Heart left ventricle (tissue), 16 donors: ENCODE results near the gene TMEM179. TPM values are rescaled to one million over a fixed set of nuclear protein-coding genes. Genes with fewer than 3 reads are reported as not detected.
"Not testable (repeated sequence)": the region's sequence is repeated elsewhere in the genome, so short reads cannot be mapped to it uniquely, and the experiment has no call there.

ENCODE experiments used
- ATAC-seq, 4 donors: fragments of 200-7000 bp; cut with Tn5 transposase; one replicate each; pipeline ENCODE4 v1.9.1; 2020 to 2022; ENCODE audit warnings: moderate library complexity in 4 of 4, mild to moderate bottlenecking in 3 of 4, moderate number of reproducible peaks in 1 of 4
- DNase-seq, 5 donors: peaks; one replicate each; pipeline ENCODE4 v3.0.0-alpha.2; 2020
- H3K27ac ChIP-seq, 12 donors: fragments of 200-600 bp; sonication (generic) in 4 of 12; one replicate each; pipeline versions ENCODE4 v1.5.0 to v1.8.0; 2016 to 2022; ENCODE audit warnings: mild to moderate bottlenecking in 2 of 12
- H3K27me3 ChIP-seq, 9 donors: fragments of 200-600 bp; sonication (generic) in 2 of 9; one replicate each; pipeline versions ENCODE4 v1.5.1 to v1.8.0; 2016 to 2022; ENCODE audit warnings: mild to moderate bottlenecking in 3 of 9
- H3K36me3 ChIP-seq, 9 donors: fragments of 200-600 bp; sonication (generic) in 2 of 9; one replicate each; pipeline versions ENCODE4 v1.5.0 to v1.8.0; 2018 to 2022; ENCODE audit warnings: mild to moderate bottlenecking in 2 of 9
- H3K4me1 ChIP-seq, 12 donors: fragments of 200-600 bp; sonication (generic) in 4 of 12; one replicate each; pipeline versions ENCODE4 v1.5.0 to v1.8.0; 2016 to 2022; ENCODE audit warnings: mild to moderate bottlenecking in 3 of 12
- H3K4me3 ChIP-seq, 12 donors: fragments of 200-600 bp; sonication (generic) in 4 of 12; one replicate each; pipeline versions ENCODE4 v1.5.0 to v1.8.0; 2017 to 2022; ENCODE audit warnings: mild to moderate bottlenecking in 9 of 12, moderate library complexity in 4 of 12
- H3K9me3 ChIP-seq, 12 donors: fragments of 200-600 bp; sonication (generic) in 4 of 12; one replicate each; pipeline versions ENCODE4 v1.5.0 to v1.8.0; 2016 to 2022; ENCODE audit warnings: mild to moderate bottlenecking in 1 of 12
- CTCF ChIP-seq, 12 donors: fragments of 200-600 bp; sonication (generic) in 4 of 12; IDR thresholded peaks; one replicate each; pipeline versions ENCODE4 v1.5.0 to v1.8.0; 2018 to 2022; ENCODE audit warnings: antibody characterized with exemption in 12 of 12, mild to moderate bottlenecking in 5 of 12
- POLR2A ChIP-seq, 2 donors: fragments of 450-650 bp; IDR thresholded peaks; one replicate each; pipeline ENCODE4 v1.6.1; 2017; ENCODE audit warnings: antibody characterized with exemption in 2 of 2, mild to moderate bottlenecking in 2 of 2, moderate library complexity in 2 of 2
- WGBS, 4 donors: extraction: QIAGEN DNeasy Blood & Tissue Kit in 2 of 4; methylation state at CpG; one replicate each; pipeline versions ENCODE4 v1.1.5 to v1.1.7; 2013 to 2018; 5-methylcytosine and 5-hydroxymethylcytosine counted together
- intact Hi-C, 10 donors: fragments of 100-400 bp; cut with DNase I; formaldehyde crosslinking; loops; one replicate each; pipeline versions ENCODE4 v1.11.1 to v1.14.2; 2022
- long read RNA-seq, 3 donors: library from polyadenylated mRNA; unstranded; transcript quantifications; one replicate each; pipeline ENCODE4 v2.0.0, GENCODE V29; 2020 to 2021
- polyA plus RNA-seq, 2 donors: library from polyadenylated mRNA; stranded (reverse); fragments of 200-250 nt; gene quantifications; one replicate each; pipeline ENCODE4 v1.2.3, GENCODE V29; 2013
- total RNA-seq, 9 donors: library from RNA; depleted of rRNA in 2 of 9; stranded (reverse); fragments of >200 nt in 2 of 9; fragmentation: NEBNext Ultra II Directional in 3 of 9; extraction: Animal tissue kit (Norgen Biotek cat#: 25700) in 3 of 9; gene quantifications; one replicate each; pipeline versions ENCODE4 v1.1.0 to v1.2.4, GENCODE V29; 2016 to 2023
- donor health status: ischemic (EF 13 %, LVEDD 7.1; RV severe dilation, severe dysfunction).
- donor health status: healthy with polysubstance abuse.
- donor health status: DM: no; HTN: yes; CAD: no.
- donor health status: DM: no; HTN: no; CAD: no.
- donor health status: ischemic (EF 25% LVEDD 6.9; RV normal size, moderate dysfunction).
- donor health status: ischemic (EF 25% LVEDD 5.7; RV mildly dilated, moderate dysfunction).
- donor health status: healthy.
- donor health status: DM: yes; HTN: yes; CAD: no.
- donor health status: ischemic (EF 35%, LVEDD 5.7; RV mildly dilated, moderate dysfunction).
- donor health status: nonischemic (EF 11% LVEDD 7.7; RV severe dilation, severe dysfunction).
- donor health status: DM: yes; HTN: yes; CAD: no.
- donor health status: PGD.
- donor health status: ischemic (EF 29% LVEDD 5.4; RV normal size, mild dysfunction).
- donor health status: nonischemic (EF 23%, LVEDD 6.1; RV moderate dilation, normal function).

The TMEM179 gene
- total RNA-seq: 1 to 10 TPM in 1 of 9 donors, under 1 TPM in 4, not detected in 4; 0.25 to 1.1 (median 0.40) TPM
- polyA plus RNA-seq: under 1 TPM; 0.15 to 0.61 TPM
- long read RNA-seq, donor 1, partial matches to known transcripts: 0 of 1 reads
- long read RNA-seq, donor 1, other reads (novel, unspliced or antisense): 0 of 1 reads
- long read RNA-seq, donor 2, partial matches to known transcripts: 0 of 3 reads
- long read RNA-seq, donor 2, other reads (novel, unspliced or antisense): 0 of 3 reads
- long read RNA-seq, donor 3: 0 reads

GRCh38 chr14:104604458-104605449 is at the start of gene TMEM179:
Gene TMEM179 (minus strand): TSS chr14:104604772. CDS start chr14:104604741, 31 bp downstream.
- Histone ChIP-seq H3K9me3 (no peaks in the 10 kb centered on the region), H3K27me3 (peaks cover 0 to 65% (median 14%) of the 10 kb centered on the region in 9 donors), H3K27ac (no peak within 1 kb of the TSS), H3K4me3 (peak within 1 kb of the TSS in 8 of 12 donors; percentile 13 to 35 (median 24)), H3K4me1 (peaks cover 0 to 11% (median 0%) of the 10 kb centered on the region in 12 donors), H3K36me3 (no peaks in the 10 kb centered on the region)
- 5 to 13% (median 9%) methylated on average over 55 to 91 of the region's 91 CpGs for WGBS, 4 donors
- ATAC-seq (peak in 3 of 4 donors; percentile 67 to 84 (median 73)), DNase-seq (peak in 2 of 5 donors; percentile 26 to 56)
- TF ChIP-seq POLR2A (IDR thresholded peaks at IDR 0.05): no peak
- no peak for TF ChIP-seq CTCF (IDR thresholded peaks at IDR 0.05)
- intact Hi-C loops: no loop called here

- Histone ChIP-seq H3K27me3 (peaks cover 0 to 2% (median 0%) of the 10 kb centered on the region in 9 donors), H3K9me3 (peaks cover 0 to 7% (median 0%) of the 10 kb centered on the region in 12 donors), H3K4me1 (peaks cover 0 to 22% (median 15%) of the 10 kb centered on the region in 12 donors), H3K4me3 (no peak overlapping the region), H3K36me3 (no peaks in the 10 kb centered on the region), H3K27ac (no peak overlapping the region)
- intact Hi-C loops: loop anchor here in 2 of 10 donors (2.0 to 5.0 kb wide), 2 partner anchors 38 to 41 kb away; no protein-coding TSS in a partner anchor
- TF ChIP-seq POLR2A (IDR thresholded peaks at IDR 0.05) (no peak), CTCF (IDR thresholded peaks at IDR 0.05) (no peak)
- no peak for ATAC-seq
- DNase-seq: peak in 1 of 5 donors; percentile 1
- WGBS, 4 donors: 84 to 94% (median 92%) methylated on average over 6 of the region's 6 CpGs
These were observed 49.5 kb upstream of the TMEM179 start for GRCh38 chr14:104654119-104654518.

GRCh38 chr14:104653130-104653920 is 48.8 kb upstream of the TMEM179 start:
- not testable (repeated sequence) for H3K4me3 ChIP-seq, H3K36me3 ChIP-seq, ATAC-seq, DNase-seq, H3K27ac ChIP-seq, H3K27me3 ChIP-seq, H3K9me3 ChIP-seq
- intact Hi-C loops: loop anchor here in 1 of 10 donors (5.0 kb wide), 1 partner anchor 39 kb away; no protein-coding TSS in a partner anchor
- H3K4me1 ChIP-seq: peaks cover 0 to 22% (median 15%) of the 10 kb centered on the region in 12 donors
- WGBS, 4 donors: 93 to 97% (median 96%) methylated on average over 51 to 52 of the region's 52 CpGs

GRCh38 chr14:104652386-104652785 is 47.8 kb upstream of the TMEM179 start:
- Histone ChIP-seq H3K9me3 (peaks cover 0 to 7% (median 0%) of the 10 kb centered on the region in 12 donors), H3K36me3 (no peaks in the 10 kb centered on the region)

More at GRCh38 chr14:104652386-104652785, 47.8 kb upstream of the TMEM179 start:
- Histone ChIP-seq H3K4me1 (peaks cover 0 to 22% (median 15%) of the 10 kb centered on the region in 12 donors), H3K27ac (no peak overlapping the region), H3K4me3 (no peak overlapping the region), H3K27me3 (peaks cover 0 to 2% (median 0%) of the 10 kb centered on the region in 9 donors)
- TF ChIP-seq POLR2A (IDR thresholded peaks at IDR 0.05) (no peak), CTCF (IDR thresholded peaks at IDR 0.05) (no peak)
- DNase-seq (no peak), ATAC-seq (no peak)
- intact Hi-C loops: loop anchor here in 1 of 10 donors (5.0 kb wide), 1 partner anchor 40 kb away; no protein-coding TSS in a partner anchor
- WGBS, 4 donors: 95 to 97% (median 95%) methylated on average over 9 of the region's 9 CpGs
